HL-60 (cell line): ENCODE measurements around the gene TCF23.

Experiments used
- CTCF ChIP-seq: IDR thresholded peaks from one replicate; pipeline ENCODE4 v1.5.1; 2011; ENCODE audit warnings: low read length, control low read depth, inconsistent platforms; ENCODE audit not compliant: insufficient read depth
- GABPA ChIP-seq: IDR thresholded peaks from 2 replicates; pipeline ENCODE4 v1.6.1; 2012; ENCODE audit warnings: low read depth
- POLR2AphosphoS5 ChIP-seq: IDR thresholded peaks from 2 replicates; pipeline ENCODE4 v1.6.1; 2012; ENCODE audit warnings: low read depth
- REST ChIP-seq: IDR thresholded peaks from 2 replicates; pipeline ENCODE4 v1.6.1; 2012; ENCODE audit warnings: low read depth; ENCODE audit not compliant: insufficient replicate concordance
- SPI1 ChIP-seq: IDR thresholded peaks from 2 replicates; pipeline ENCODE4 v1.6.1; 2012; ENCODE audit warnings: low read depth, mild to moderate bottlenecking, borderline replicate concordance

- no peak for TF ChIP-seq REST
- TF ChIP-seq CTCF = no peak
- TF ChIP-seq SPI1 = no peak
- TF ChIP-seq GABPA = no peak
- TF ChIP-seq POLR2AphosphoS5 = no peak
Measured at GRCh38 chr2:27152102-27152795, 3.4 kb downstream of the TCF23 start.
